Measurements from ENCODE around the gene EMID1.

EMID1 gene

GRCh38 chr22:29277927-29278326, 72.2 kb downstream of the EMID1 start:
- TF ChIP-seq CTCF (conservative IDR thresholded peaks at IDR 0.05; ENCODE audit: low read length) (no peak), EZH2phosphoT487 (IDR thresholded peaks at IDR 0.05; ENCODE audit: borderline replicate concordance) (no peak)

GRCh38 chr22:29284196-29284595, 78.5 kb downstream of the EMID1 start:
- Histone ChIP-seq H3K36me3 (ENCODE audit: insufficient read depth, low read length) (peaks cover 94% of the 10 kb centered on the region), H3K4me3 (ENCODE audit: low read length, poor library complexity, severe bottlenecking) (no peak overlapping the region), H2AFZ (ENCODE audit: low read length) (no peak overlapping the region), H3K4me1 (ENCODE audit: insufficient read depth, low read length, poor library complexity, severe bottlenecking) (no peaks in the 10 kb centered on the region), H3K9me3 (ENCODE audit: insufficient read depth, low read depth, low read length) (no peaks in the 10 kb centered on the region), H3K4me2 (ENCODE audit: low read depth, low read length, poor library complexity, severe bottlenecking) (no peak overlapping the region), H3K79me2 (ENCODE audit: insufficient read depth, low read length) (peaks cover 93% of the 10 kb centered on the region), H3K27me3 (ENCODE audit: insufficient read depth, low read length, poor library complexity, severe bottlenecking) (no peaks in the 10 kb centered on the region), H3K9ac (ENCODE audit: low read depth, low read length, poor library complexity, severe bottlenecking) (no peak overlapping the region), H3K9me2 (replicated peaks; ENCODE audit: low read depth, low read length) (no peaks in the 10 kb centered on the region), H3F3A (ENCODE audit: low read depth) (no peaks in the 10 kb centered on the region), H4K20me1 (ENCODE audit: insufficient read depth, low read length, poor library complexity, severe bottlenecking) (peaks cover 85% of the 10 kb centered on the region)
- TF ChIP-seq EZH2phosphoT487 (IDR thresholded peaks at IDR 0.05; ENCODE audit: borderline replicate concordance) = no peak

More at GRCh38 chr22:29277927-29278326, 72.2 kb downstream of the EMID1 start:
- H3F3A ChIP-seq (ENCODE audit: low read depth) = no peaks in the 10 kb centered on the region
- peaks cover 88% of the 10 kb centered on the region for H4K20me1 ChIP-seq (ENCODE audit: insufficient read depth, low read length, poor library complexity, severe bottlenecking)
- peak overlapping the region; percentile 100 for H3K4me2 ChIP-seq (ENCODE audit: low read depth, low read length, poor library complexity, severe bottlenecking)
- H3K9ac ChIP-seq (ENCODE audit: low read depth, low read length, poor library complexity, severe bottlenecking) = no peak overlapping the region
- peaks cover 94% of the 10 kb centered on the region for H3K36me3 ChIP-seq (ENCODE audit: insufficient read depth, low read length)
- no peak overlapping the region for H2AFZ ChIP-seq (ENCODE audit: low read length)
- H3K79me2 ChIP-seq (ENCODE audit: insufficient read depth, low read length) = peaks cover 95% of the 10 kb centered on the region
- H3K4me3 ChIP-seq (ENCODE audit: low read length, poor library complexity, severe bottlenecking) = no peak overlapping the region
- H3K9me2 ChIP-seq (replicated peaks; ENCODE audit: low read depth, low read length) = no peaks in the 10 kb centered on the region
- no peaks in the 10 kb centered on the region for H3K9me3 ChIP-seq (ENCODE audit: insufficient read depth, low read depth, low read length)
- peaks cover 52% of the 10 kb centered on the region for H3K4me1 ChIP-seq (ENCODE audit: insufficient read depth, low read length, poor library complexity, severe bottlenecking)
- H3K27me3 ChIP-seq (ENCODE audit: insufficient read depth, low read length, poor library complexity, severe bottlenecking) = no peaks in the 10 kb centered on the region

GRCh38 chr22:29288837-29289236, 83.1 kb downstream of the EMID1 start:
- Histone ChIP-seq H3K9me3 (ENCODE audit: insufficient read depth, low read depth, low read length) (no peaks in the 10 kb centered on the region), H3K36me3 (ENCODE audit: insufficient read depth, low read length) (peaks cover 99% of the 10 kb centered on the region), H3F3A (ENCODE audit: low read depth) (no peaks in the 10 kb centered on the region; the same call in 1 of the 2 replicates), H2AFZ (ENCODE audit: low read length) (no peak overlapping the region), H3K4me3 (ENCODE audit: low read length, poor library complexity, severe bottlenecking) (no peak overlapping the region), H3K9ac (ENCODE audit: low read depth, low read length, poor library complexity, severe bottlenecking) (no peak overlapping the region), H4K20me1 (ENCODE audit: insufficient read depth, low read length, poor library complexity, severe bottlenecking) (peaks cover 81% of the 10 kb centered on the region), H3K79me2 (ENCODE audit: insufficient read depth, low read length) (peaks cover 87% of the 10 kb centered on the region), H3K27me3 (ENCODE audit: insufficient read depth, low read length, poor library complexity, severe bottlenecking) (no peaks in the 10 kb centered on the region), H3K9me2 (replicated peaks; ENCODE audit: low read depth, low read length) (no peaks in the 10 kb centered on the region), H3K4me2 (ENCODE audit: low read depth, low read length, poor library complexity, severe bottlenecking) (no peak overlapping the region), H3K4me1 (ENCODE audit: insufficient read depth, low read length, poor library complexity, severe bottlenecking) (no peaks in the 10 kb centered on the region)
- TF ChIP-seq CTCF (conservative IDR thresholded peaks at IDR 0.05; ENCODE audit: low read length) (no peak), EZH2phosphoT487 (IDR thresholded peaks at IDR 0.05; ENCODE audit: borderline replicate concordance) (no peak)

- no peak overlapping the region for H3K4me2 ChIP-seq (ENCODE audit: low read depth, low read length, poor library complexity, severe bottlenecking)
- peaks cover 72% of the 10 kb centered on the region for H4K20me1 ChIP-seq (ENCODE audit: insufficient read depth, low read length, poor library complexity, severe bottlenecking)
These were observed 84.4 kb downstream of the EMID1 start for GRCh38 chr22:29290061-29290460.

More at GRCh38 chr22:29290061-29290460, 84.4 kb downstream of the EMID1 start:
- peaks cover 79% of the 10 kb centered on the region for H3K79me2 ChIP-seq (ENCODE audit: insufficient read depth, low read length)
- H3K9me3 ChIP-seq (ENCODE audit: insufficient read depth, low read depth, low read length) = no peaks in the 10 kb centered on the region
- H3K27me3 ChIP-seq (ENCODE audit: insufficient read depth, low read length, poor library complexity, severe bottlenecking) = no peaks in the 10 kb centered on the region
- H3K4me1 ChIP-seq (ENCODE audit: insufficient read depth, low read length, poor library complexity, severe bottlenecking) = no peaks in the 10 kb centered on the region
- H3K36me3 ChIP-seq (ENCODE audit: insufficient read depth, low read length) = peaks cover 99% of the 10 kb centered on the region
- no peak for TF ChIP-seq CTCF (conservative IDR thresholded peaks at IDR 0.05; ENCODE audit: low read length)
- no peak for TF ChIP-seq EZH2phosphoT487 (IDR thresholded peaks at IDR 0.05; ENCODE audit: borderline replicate concordance)
- H3K9ac ChIP-seq (ENCODE audit: low read depth, low read length, poor library complexity, severe bottlenecking) = no peak overlapping the region
- H3K4me3 ChIP-seq (ENCODE audit: low read length, poor library complexity, severe bottlenecking) = no peak overlapping the region
- H3K9me2 ChIP-seq (replicated peaks; ENCODE audit: low read depth, low read length) = no peaks in the 10 kb centered on the region
- H3F3A ChIP-seq (ENCODE audit: low read depth) = no peaks in the 10 kb centered on the region; the same call in 1 of the 2 replicates
- H2AFZ ChIP-seq (ENCODE audit: low read length) = no peak overlapping the region

Measured in Loucy (cell line).